ENCODE measurements around the gene ENPP7.

ENPP7 gene

GRCh38 chr17:79730769-79731483 lies at the start of gene ENPP7:
Gene ENPP7, plus strand, starts transcription at chr17:79730943. Its CDS starts 197 bp downstream, at chr17:79731140.
- no peak for DNase-seq

GRCh38 chr17:79681101-79681621 lies 49.6 kb upstream of the ENPP7 start:
- no peak for DNase-seq

GRCh38 chr17:79681628-79682261 lies 49.0 kb upstream of the ENPP7 start:
- no peak for DNase-seq

GRCh38 chr17:79683365-79683764 lies 47.4 kb upstream of the ENPP7 start:
- DNase-seq, result no peak

- no peak for DNase-seq
Observed at GRCh38 chr17:79684132-79684985, 46.4 kb upstream of the ENPP7 start.

- no peak for DNase-seq
Observed at GRCh38 chr17:79685121-79685520, 45.6 kb upstream of the ENPP7 start.

GRCh38 chr17:79686476-79686875 lies 44.3 kb upstream of the ENPP7 start:
- DNase-seq, result no peak

GRCh38 chr17:79690466-79690865 lies 40.3 kb upstream of the ENPP7 start:
- DNase-seq, result no peak

GRCh38 chr17:79690988-79691836 lies 39.5 kb upstream of the ENPP7 start:
- DNase-seq, result no peak

GRCh38 chr17:79691931-79692330 lies 38.8 kb upstream of the ENPP7 start:
- no peak for DNase-seq

- DNase-seq, result no peak
Observed at GRCh38 chr17:79693419-79693818, 37.3 kb upstream of the ENPP7 start.

- no peak for DNase-seq
Observed at GRCh38 chr17:79695293-79695790, 35.4 kb upstream of the ENPP7 start.

GRCh38 chr17:79695797-79696609 lies 34.7 kb upstream of the ENPP7 start:
- peak; percentile 79 for DNase-seq

GRCh38 chr17:79696610-79696982 lies 34.1 kb upstream of the ENPP7 start:
- DNase-seq, result no peak

- DNase-seq, result no peak
Observed at GRCh38 chr17:79698146-79698846, 32.4 kb upstream of the ENPP7 start.

GRCh38 chr17:79699386-79700036 lies 31.2 kb upstream of the ENPP7 start:
- no peak for DNase-seq

- no peak for DNase-seq
Observed at GRCh38 chr17:79700592-79700991, 30.2 kb upstream of the ENPP7 start.

- DNase-seq, result peak; percentile 40
Observed at GRCh38 chr17:79702034-79702433, 28.7 kb upstream of the ENPP7 start.

GRCh38 chr17:79702550-79703236 lies 28.1 kb upstream of the ENPP7 start:
- no peak for DNase-seq

- DNase-seq, result no peak
Observed at GRCh38 chr17:79704691-79705090, 26.1 kb upstream of the ENPP7 start.
